Astrocyte (in vitro differentiated cells and primary cell): ENCODE measurements around the gene CHAC1. TPM values are rescaled to one million over a fixed set of nuclear protein-coding genes. Genes with fewer than 3 reads are reported as not detected.

ENCODE experiments used
- DNase-seq: peaks from one replicate; pipeline ENCODE4 v3.0.0-alpha.2; 2010; ENCODE audit warnings: low read depth
- FAIRE-seq: peaks from 2 replicates; lab custom pipeline; 2011; peaks lifted over from hg19 to GRCh38; lab: Jason Lieb, UNC
- H2AFZ ChIP-seq: 2 replicates; pipeline ENCODE4 v1.6.0; 2012; ENCODE audit warnings: low read depth, low read length, inconsistent platforms
- H3K27ac ChIP-seq: 2 replicates; pipeline ENCODE4 v1.5.1; 2011; ENCODE audit warnings: low read depth, low read length, inconsistent platforms
- H3K27me3 ChIP-seq: 2 replicates; pipeline ENCODE4 v1.6.0; 2011; ENCODE audit warnings: low read length, inconsistent platforms; ENCODE audit not compliant: insufficient read depth
- H3K36me3 ChIP-seq: 2 replicates; pipeline ENCODE4 v1.5.1; 2011; ENCODE audit warnings: low read length, inconsistent platforms; ENCODE audit not compliant: insufficient read depth
- H3K4me1 ChIP-seq: 2 replicates; pipeline ENCODE4 v1.5.1; 2011; ENCODE audit warnings: low read length, inconsistent platforms; ENCODE audit not compliant: insufficient read depth
- H3K4me2 ChIP-seq: 2 replicates; pipeline ENCODE4 v1.6.0; 2012; ENCODE audit warnings: low read length, inconsistent platforms
- H3K4me3 ChIP-seq: 2 replicates; pipeline ENCODE4 v1.5.1; 2011; ENCODE audit warnings: low read depth, mild to moderate bottlenecking, low read length, inconsistent platforms; ENCODE audit not compliant: insufficient read depth
- H3K79me2 ChIP-seq: 2 replicates; pipeline ENCODE4 v1.6.0; 2012; ENCODE audit warnings: mild to moderate bottlenecking, low read length, inconsistent platforms; ENCODE audit not compliant: insufficient read depth
- H3K9ac ChIP-seq: 2 replicates; pipeline ENCODE4 v1.6.0; 2012; ENCODE audit warnings: mild to moderate bottlenecking, low read length, inconsistent platforms
- H3K9me3 ChIP-seq: 2 replicates; pipeline ENCODE4 v1.5.1; 2012; ENCODE audit warnings: low read depth, mild to moderate bottlenecking, low read length, inconsistent platforms; ENCODE audit not compliant: insufficient read depth
- H4K20me1 ChIP-seq: 2 replicates; pipeline ENCODE4 v1.6.0; 2012; ENCODE audit warnings: low read length, inconsistent platforms; ENCODE audit not compliant: insufficient read depth
- H3K27ac Mint-ChIP-seq: one replicate; pipeline ENCODE4 v1.8.0; 2021; ENCODE audit warnings: mild to moderate bottlenecking, mixed read lengths; ENCODE audit not compliant: unreplicated experiment
- H3K27me3 Mint-ChIP-seq: one replicate; pipeline ENCODE4 v1.8.0; 2021; ENCODE audit warnings: low read depth, mixed read lengths; ENCODE audit not compliant: unreplicated experiment
- H3K36me3 Mint-ChIP-seq: one replicate; pipeline ENCODE4 v1.8.0; 2021; ENCODE audit warnings: low read depth, mixed read lengths; ENCODE audit not compliant: unreplicated experiment
- H3K4me1 Mint-ChIP-seq: one replicate; pipeline ENCODE4 v1.8.0; 2021; ENCODE audit warnings: low read depth, mixed read lengths; ENCODE audit not compliant: unreplicated experiment
- H3K4me3 Mint-ChIP-seq: one replicate; pipeline ENCODE4 v1.8.0; 2021; ENCODE audit warnings: mild to moderate bottlenecking, moderate library complexity, mixed read lengths; ENCODE audit not compliant: unreplicated experiment
- H3K9me3 Mint-ChIP-seq: one replicate; pipeline ENCODE4 v1.8.0; 2021; ENCODE audit warnings: mild to moderate bottlenecking, mixed read lengths; ENCODE audit not compliant: unreplicated experiment
- CTCF ChIP-seq: IDR thresholded peaks from 2 replicates; pipeline ENCODE4 v1.5.1; 2011; ENCODE audit warnings: low read depth, mild to moderate bottlenecking, inconsistent platforms, low read length, moderate library complexity; ENCODE audit not compliant: insufficient read depth
- EZH2 ChIP-seq: IDR thresholded peaks from 2 replicates; pipeline ENCODE4 v1.6.1; 2012; ENCODE audit warnings: mild to moderate bottlenecking, low read length, inconsistent platforms; ENCODE audit not compliant: insufficient read depth
- total RNA-seq: library from RNA; stranded (reverse); gene quantifications from 2 replicates; pipeline ENCODE4 v1.2.1, GENCODE V29; 2021

CHAC1 gene
- total RNA-seq, 1 donor from 2014 or later: 55.9 TPM

- Mint-ChIP-seq H3K27ac (no peak overlapping the region), H3K36me3 (peaks cover 5% of the 10 kb centered on the region), H3K9me3 (no peaks in the 10 kb centered on the region), H3K4me1 (peaks cover 13% of the 10 kb centered on the region), H3K4me3 (peak overlapping the region; percentile 72), H3K27me3 (peaks cover 68% of the 10 kb centered on the region)
- Histone ChIP-seq H3K27ac (no peak overlapping the region), H3K27me3 (peaks cover 60% of the 10 kb centered on the region), H3K79me2 (no peaks in the 10 kb centered on the region), H2AFZ (no peak overlapping the region), H3K4me2 (peak overlapping the region; percentile 88), H3K9me3 (no peaks in the 10 kb centered on the region), H3K4me1 (peaks cover 18% of the 10 kb centered on the region), H3K36me3 (no peaks in the 10 kb centered on the region), H3K9ac (no peak overlapping the region), H4K20me1 (peaks cover 10% of the 10 kb centered on the region), H3K4me3 (no peak overlapping the region)
- FAIRE-seq: no peak
- no peak for DNase-seq
- peak; percentile 86 for TF ChIP-seq EZH2
- TF ChIP-seq CTCF: no peak
These were observed 25.1 kb upstream of the CHAC1 start for GRCh38 chr15:40927873-40928806.

- peak; percentile 27 for DNase-seq
- TF ChIP-seq CTCF: no peak
- TF ChIP-seq EZH2: peak; percentile 89
- H3K27ac Mint-ChIP-seq: no peak within 1 kb of the TSS
- Histone ChIP-seq H3K4me3 (peak within 1 kb of the TSS; percentile 44), H3K4me1 (peaks cover 18% of the 10 kb centered on the region), H3K27ac (no peak within 1 kb of the TSS), H3K9me3 (no peaks in the 10 kb centered on the region), H3K27me3 (peaks cover 60% of the 10 kb centered on the region), H2AFZ (peak within 1 kb of the TSS; percentile 83), H3K9ac (no peak within 1 kb of the TSS), H3K4me2 (peak within 1 kb of the TSS; percentile 88), H4K20me1 (peaks cover 10% of the 10 kb centered on the region), H3K36me3 (no peaks in the 10 kb centered on the region), H3K79me2 (no peaks in the 10 kb centered on the region)
- no peak for FAIRE-seq
- H3K9me3 Mint-ChIP-seq: no peaks in the 10 kb centered on the region
- H3K4me3 Mint-ChIP-seq: peak within 1 kb of the TSS; percentile 81
- peaks cover 70% of the 10 kb centered on the region for H3K27me3 Mint-ChIP-seq
- peaks cover 10% of the 10 kb centered on the region for H3K4me1 Mint-ChIP-seq
- peaks cover 5% of the 10 kb centered on the region for H3K36me3 Mint-ChIP-seq
These were observed 24.2 kb upstream of the CHAC1 start, which contains the start of gene DLL4 for GRCh38 chr15:40928821-40929659. Gene DLL4 (plus strand): TSS chr15:40929340. CDS start chr15:40929669, 329 bp downstream.
